Measurements from ENCODE around the gene EDAR. TPM values are rescaled to one million over a fixed set of nuclear protein-coding genes. Genes with fewer than 3 reads are reported as not detected.

The EDAR gene
- total RNA-seq, 1 donor from 2014 or later: 5.1 TPM

DNA sequence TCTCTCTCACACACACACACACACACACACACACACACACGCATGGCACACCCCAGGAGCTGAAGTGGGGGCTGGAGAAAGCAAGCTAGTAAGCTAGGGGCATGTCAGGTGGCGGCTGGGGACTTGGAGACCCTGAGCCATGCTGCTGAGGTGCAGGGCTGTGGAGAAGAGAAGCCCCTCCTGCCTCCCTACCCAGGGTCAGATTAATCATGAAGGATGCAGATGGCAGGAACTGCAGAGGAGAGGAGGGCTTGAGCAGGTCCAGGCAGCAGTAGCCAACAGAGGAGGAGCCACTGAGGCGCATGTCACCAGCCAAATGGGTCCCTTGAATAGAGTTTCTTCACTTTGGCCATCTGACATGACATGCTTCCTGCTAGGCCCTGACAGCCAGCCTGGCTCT lies 9.6 kb downstream of the EDAR start:
- Mint-ChIP-seq H3K4me3 (no peak overlapping the region), H3K27ac (no peak overlapping the region), H3K36me3 (no peaks in the 10 kb centered on the region), H3K27me3 (no peaks in the 10 kb centered on the region), H3K9me3 (no peaks in the 10 kb centered on the region), H3K4me1 (ENCODE audit: unreplicated experiment) (peaks cover 33% of the 10 kb centered on the region)
- no peak for DNase-seq (ENCODE audit: extremely low spot score, unreplicated experiment)
- TF ChIP-seq, protein P1, sequence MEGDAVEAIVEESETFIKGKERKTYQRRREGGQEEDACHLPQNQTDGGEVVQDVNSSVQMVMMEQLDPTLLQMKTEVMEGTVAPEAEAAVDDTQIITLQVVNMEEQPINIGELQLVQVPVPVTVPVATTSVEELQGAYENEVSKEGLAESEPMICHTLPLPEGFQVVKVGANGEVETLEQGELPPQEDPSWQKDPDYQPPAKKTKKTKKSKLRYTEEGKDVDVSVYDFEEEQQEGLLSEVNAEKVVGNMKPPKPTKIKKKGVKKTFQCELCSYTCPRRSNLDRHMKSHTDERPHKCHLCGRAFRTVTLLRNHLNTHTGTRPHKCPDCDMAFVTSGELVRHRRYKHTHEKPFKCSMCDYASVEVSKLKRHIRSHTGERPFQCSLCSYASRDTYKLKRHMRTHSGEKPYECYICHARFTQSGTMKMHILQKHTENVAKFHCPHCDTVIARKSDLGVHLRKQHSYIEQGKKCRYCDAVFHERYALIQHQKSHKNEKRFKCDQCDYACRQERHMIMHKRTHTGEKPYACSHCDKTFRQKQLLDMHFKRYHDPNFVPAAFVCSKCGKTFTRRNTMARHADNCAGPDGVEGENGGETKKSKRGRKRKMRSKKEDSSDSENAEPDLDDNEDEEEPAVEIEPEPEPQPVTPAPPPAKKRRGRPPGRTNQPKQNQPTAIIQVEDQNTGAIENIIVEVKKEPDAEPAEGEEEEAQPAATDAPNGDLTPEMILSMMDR (conservative IDR thresholded peaks at IDR 0.05): no peak

DNA sequence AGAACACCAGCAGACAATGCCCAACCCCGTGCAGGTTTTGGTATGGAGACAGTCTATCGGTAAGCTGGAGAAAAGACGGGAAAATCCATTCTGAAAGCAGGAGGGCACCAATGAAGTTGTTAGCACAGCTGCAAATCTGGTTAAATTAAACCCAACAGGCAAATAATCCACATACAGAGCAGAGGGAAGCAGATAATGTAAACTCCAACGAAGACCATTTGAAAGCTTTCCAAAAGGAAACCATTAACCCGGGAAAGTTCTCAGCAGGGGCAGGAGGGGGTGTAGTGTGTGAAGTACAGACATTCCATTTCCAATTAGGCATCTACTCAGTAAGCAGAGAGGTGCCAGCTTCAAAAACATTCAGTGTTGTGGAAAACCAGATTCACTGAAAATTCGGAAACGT lies 10.3 kb downstream of the EDAR start:
- Mint-ChIP-seq H3K9me3 (no peaks in the 10 kb centered on the region), H3K4me1 (ENCODE audit: unreplicated experiment) (peaks cover 33% of the 10 kb centered on the region), H3K4me3 (peak overlapping the region; percentile 42), H3K27ac (no peak overlapping the region), H3K36me3 (no peaks in the 10 kb centered on the region), H3K27me3 (no peaks in the 10 kb centered on the region)
- no peak for DNase-seq (ENCODE audit: extremely low spot score, unreplicated experiment)
- TF ChIP-seq, protein P1 (conservative IDR thresholded peaks at IDR 0.05): no peak

DNA sequence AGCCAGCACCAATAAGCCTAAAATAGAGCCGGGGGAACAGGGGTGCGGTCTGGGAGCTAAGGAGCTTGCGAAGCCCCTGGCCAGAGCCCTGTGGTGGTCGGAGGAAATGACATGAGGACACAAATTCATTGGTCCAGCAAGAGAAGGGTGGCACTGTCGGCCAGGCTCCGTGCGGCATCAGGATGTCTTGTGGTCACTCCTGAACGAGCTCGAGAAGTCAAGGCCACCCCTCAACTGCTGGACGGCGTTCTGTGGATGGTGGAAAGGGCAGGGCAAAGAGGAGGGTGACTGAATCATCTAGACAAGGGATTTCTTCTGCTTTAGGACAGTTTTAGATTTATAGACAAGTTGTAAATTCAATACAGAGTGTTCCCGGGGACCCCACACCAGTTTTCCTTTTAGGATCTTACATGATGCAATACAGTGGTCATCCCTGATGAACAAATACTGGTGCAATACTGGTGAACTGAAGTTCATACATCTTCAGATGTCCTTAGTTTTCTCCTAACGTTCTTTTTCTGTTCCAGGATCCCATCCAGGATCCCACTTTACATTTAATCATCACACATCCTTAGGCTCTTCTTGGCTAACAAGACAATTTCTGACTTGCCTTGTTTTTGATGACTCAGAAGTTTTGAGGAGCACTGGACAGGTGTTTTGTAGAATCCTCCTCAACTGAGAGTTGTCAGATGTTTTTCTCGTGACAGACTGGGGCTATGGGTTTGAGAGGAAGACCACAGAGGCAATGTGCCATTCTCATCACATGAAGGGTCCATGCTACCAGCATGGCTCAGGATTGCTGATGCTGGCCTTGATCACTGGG lies 13.2 kb downstream of the EDAR start:
- H3K4me1 Mint-ChIP-seq (ENCODE audit: unreplicated experiment): peaks cover 22% of the 10 kb centered on the region
- no peak overlapping the region for H3K4me3 Mint-ChIP-seq
- H3K36me3 Mint-ChIP-seq: no peaks in the 10 kb centered on the region
- TF ChIP-seq, protein P1 (conservative IDR thresholded peaks at IDR 0.05): no peak
- no peak for DNase-seq (ENCODE audit: extremely low spot score, unreplicated experiment)
- H3K27ac Mint-ChIP-seq: no peak overlapping the region
- H3K9me3 Mint-ChIP-seq: no peaks in the 10 kb centered on the region
- no peaks in the 10 kb centered on the region for H3K27me3 Mint-ChIP-seq

DNA sequence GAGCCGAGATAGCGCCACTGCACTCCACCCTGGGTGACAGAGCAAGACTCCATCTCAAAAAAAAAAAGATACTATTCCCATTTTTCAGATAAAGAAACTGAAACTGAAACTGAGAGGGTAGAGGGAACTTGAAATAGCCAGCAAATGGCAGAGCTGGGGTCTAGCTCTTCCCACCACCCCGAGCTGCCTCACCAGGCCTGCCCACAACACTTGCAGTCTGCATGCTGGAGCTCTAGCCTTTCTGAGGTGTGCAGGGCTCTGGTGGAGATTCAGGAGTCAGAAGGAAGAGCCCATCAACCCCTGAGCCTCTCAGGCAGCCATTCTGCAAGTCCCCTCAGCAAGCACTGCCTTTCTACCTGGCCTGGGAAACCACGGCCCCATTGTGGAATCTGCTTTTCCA lies 14.3 kb downstream of the EDAR start:
- H3K27ac Mint-ChIP-seq: no peak overlapping the region
- peaks cover 33% of the 10 kb centered on the region for H3K4me1 Mint-ChIP-seq (ENCODE audit: unreplicated experiment)
- H3K27me3 Mint-ChIP-seq: no peaks in the 10 kb centered on the region
- no peaks in the 10 kb centered on the region for H3K9me3 Mint-ChIP-seq
- no peaks in the 10 kb centered on the region for H3K36me3 Mint-ChIP-seq
- no peak for DNase-seq (ENCODE audit: extremely low spot score, unreplicated experiment)
- no peak overlapping the region for H3K4me3 Mint-ChIP-seq
- TF ChIP-seq, protein P1 (conservative IDR thresholded peaks at IDR 0.05): no peak

DNA sequence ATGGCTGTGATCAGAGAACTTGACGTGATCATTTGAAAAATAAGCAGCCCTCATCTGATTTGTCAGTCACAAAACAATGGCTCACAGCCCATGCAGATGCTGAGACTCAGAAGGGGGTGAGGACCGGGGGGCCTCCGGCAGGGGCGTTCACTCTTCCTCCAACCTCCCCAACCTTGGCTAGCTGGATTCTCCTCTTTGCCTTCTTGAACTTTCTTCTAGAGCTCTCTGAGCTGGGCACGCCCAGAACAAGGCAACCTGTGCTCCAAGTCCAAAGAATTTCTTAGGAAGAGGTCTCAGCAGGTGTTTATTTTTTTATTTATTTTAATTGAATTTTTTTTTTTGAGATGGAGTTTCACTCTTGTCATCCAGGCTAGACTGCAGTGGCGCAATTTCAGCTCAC lies 16.4 kb downstream of the EDAR start:
- no peaks in the 10 kb centered on the region for H3K36me3 Mint-ChIP-seq
- H3K27ac Mint-ChIP-seq: peak overlapping the region; percentile 79
- no peaks in the 10 kb centered on the region for H3K27me3 Mint-ChIP-seq
- peaks cover 41% of the 10 kb centered on the region for H3K4me1 Mint-ChIP-seq (ENCODE audit: unreplicated experiment)
- H3K4me3 Mint-ChIP-seq: no peak overlapping the region
- DNase-seq (ENCODE audit: extremely low spot score, unreplicated experiment): no peak
- TF ChIP-seq, protein P1 (conservative IDR thresholded peaks at IDR 0.05): no peak
- no peaks in the 10 kb centered on the region for H3K9me3 Mint-ChIP-seq
